PC-9 (cell line): Measurements from ENCODE around the gene TTLL5.

ENCODE experiments used
- EZH2 ChIP-seq: fragments of 200-600 bp; sonication (generic); IDR thresholded peaks from 2 replicates; pipeline ENCODE4 v1.8.0; 2017; ENCODE audit warnings: antibody characterized with exemption, low read depth
- TF ChIP-seq, protein P1 (sequence below): fragments of 200-600 bp; sonication (generic); conservative IDR thresholded peaks from 2 replicates; pipeline ENCODE4 v1.6.1; 2017; ENCODE audit warnings: mixed run types, antibody characterized with exemption, mild to moderate bottlenecking, moderate library complexity

- TF ChIP-seq, protein P1, sequence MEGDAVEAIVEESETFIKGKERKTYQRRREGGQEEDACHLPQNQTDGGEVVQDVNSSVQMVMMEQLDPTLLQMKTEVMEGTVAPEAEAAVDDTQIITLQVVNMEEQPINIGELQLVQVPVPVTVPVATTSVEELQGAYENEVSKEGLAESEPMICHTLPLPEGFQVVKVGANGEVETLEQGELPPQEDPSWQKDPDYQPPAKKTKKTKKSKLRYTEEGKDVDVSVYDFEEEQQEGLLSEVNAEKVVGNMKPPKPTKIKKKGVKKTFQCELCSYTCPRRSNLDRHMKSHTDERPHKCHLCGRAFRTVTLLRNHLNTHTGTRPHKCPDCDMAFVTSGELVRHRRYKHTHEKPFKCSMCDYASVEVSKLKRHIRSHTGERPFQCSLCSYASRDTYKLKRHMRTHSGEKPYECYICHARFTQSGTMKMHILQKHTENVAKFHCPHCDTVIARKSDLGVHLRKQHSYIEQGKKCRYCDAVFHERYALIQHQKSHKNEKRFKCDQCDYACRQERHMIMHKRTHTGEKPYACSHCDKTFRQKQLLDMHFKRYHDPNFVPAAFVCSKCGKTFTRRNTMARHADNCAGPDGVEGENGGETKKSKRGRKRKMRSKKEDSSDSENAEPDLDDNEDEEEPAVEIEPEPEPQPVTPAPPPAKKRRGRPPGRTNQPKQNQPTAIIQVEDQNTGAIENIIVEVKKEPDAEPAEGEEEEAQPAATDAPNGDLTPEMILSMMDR = no peak
- TF ChIP-seq EZH2 = no peak
These were observed 66.1 kb downstream of the TTLL5 start for GRCh38 chr14:75727124-75727523.
